NB4 (cell line): ENCODE results near the gene DGAT2L6.

Experiments used
- POLR2A ChIP-seq: IDR thresholded peaks from 2 replicates; pipeline ENCODE4 v1.6.1; 2011; ENCODE audit warnings: mild to moderate bottlenecking; ENCODE audit not compliant: insufficient read length; ENCODE audit errors: extremely low read depth
- TF ChIP-seq, protein P1 (sequence below): IDR thresholded peaks from 2 replicates; pipeline ENCODE4 v1.6.1; 2011; ENCODE audit warnings: low read depth, low read length

DNA sequence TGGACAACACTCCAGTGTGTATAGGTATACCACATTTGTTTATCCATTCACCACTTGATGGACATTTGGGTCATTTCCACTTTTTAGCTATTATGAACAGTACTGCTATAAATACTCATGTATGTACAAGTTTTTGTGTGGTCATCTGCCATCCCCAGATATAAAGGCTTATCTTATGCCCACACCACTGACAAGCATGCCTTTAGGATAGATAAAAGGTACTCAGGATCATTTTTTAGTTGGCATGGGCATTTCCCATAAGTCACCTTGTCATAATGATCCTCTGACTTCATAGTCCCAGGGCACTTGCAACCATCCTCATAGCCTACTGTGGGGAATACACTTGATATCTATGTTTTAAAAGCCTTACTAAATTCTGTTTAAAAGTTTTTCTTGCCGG, 63.5 kb downstream of the DGAT2L6 start:
- no peak for TF ChIP-seq POLR2A
- TF ChIP-seq, protein P1, sequence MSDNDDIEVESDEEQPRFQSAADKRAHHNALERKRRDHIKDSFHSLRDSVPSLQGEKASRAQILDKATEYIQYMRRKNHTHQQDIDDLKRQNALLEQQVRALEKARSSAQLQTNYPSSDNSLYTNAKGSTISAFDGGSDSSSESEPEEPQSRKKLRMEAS = no peak
